Astrocyte of the spinal cord (primary cell): ENCODE results near the gene HPCAL1.

Experiments
- DNase-seq: peaks from one replicate; pipeline ENCODE4 v3.0.0; 2011; ENCODE audit warnings: low read depth, low spot score
- H3K4me3 ChIP-seq: 2 replicates; pipeline ENCODE4 v1.5.1; 2011; ENCODE audit warnings: low read depth, mild to moderate bottlenecking, low read length, moderate library complexity
- in situ Hi-C: cut with HindIII; loops from 2 replicates; pipeline ENCODE4 v1.10.0; 2017; ENCODE audit warnings: low sequenced_read_pairs
- TF ChIP-seq, protein P1 (sequence below): IDR thresholded peaks from 2 replicates; pipeline ENCODE4 v1.5.1; 2012; ENCODE audit warnings: low read depth, mild to moderate bottlenecking, low read length, inconsistent platforms

The HPCAL1 gene

DNA sequence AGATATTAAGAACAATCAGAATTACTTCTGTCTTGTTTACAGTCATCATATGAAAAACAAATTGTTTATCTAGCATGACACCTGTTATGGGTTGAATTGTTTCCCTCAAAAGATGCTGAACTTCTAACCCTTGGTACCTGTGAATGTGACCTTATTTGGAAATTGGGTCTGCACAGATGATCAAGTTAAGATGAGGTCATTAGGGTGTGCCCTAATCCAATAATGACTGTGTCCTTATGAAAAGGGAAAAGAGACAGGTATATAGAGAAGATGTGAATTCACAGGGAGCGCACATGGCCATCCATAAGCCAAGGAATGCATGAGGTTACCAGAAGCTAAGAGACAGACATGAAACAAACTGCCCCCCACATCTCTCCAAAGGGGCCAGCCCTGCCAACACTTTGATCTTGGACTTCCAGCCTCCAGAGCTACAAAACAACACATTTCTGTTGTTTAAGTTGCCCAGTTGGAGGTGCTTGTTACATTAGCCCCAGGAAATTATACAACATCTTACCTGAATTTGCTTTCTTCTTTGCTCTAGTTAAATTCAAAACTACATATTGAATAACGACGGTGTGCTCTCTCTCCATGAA, 2.3 kb upstream of the HPCAL1 start:
- in situ Hi-C loops, result no loop called here
- no peak for DNase-seq
- H3K4me3 ChIP-seq, result no peak overlapping the region
- TF ChIP-seq, protein P1, sequence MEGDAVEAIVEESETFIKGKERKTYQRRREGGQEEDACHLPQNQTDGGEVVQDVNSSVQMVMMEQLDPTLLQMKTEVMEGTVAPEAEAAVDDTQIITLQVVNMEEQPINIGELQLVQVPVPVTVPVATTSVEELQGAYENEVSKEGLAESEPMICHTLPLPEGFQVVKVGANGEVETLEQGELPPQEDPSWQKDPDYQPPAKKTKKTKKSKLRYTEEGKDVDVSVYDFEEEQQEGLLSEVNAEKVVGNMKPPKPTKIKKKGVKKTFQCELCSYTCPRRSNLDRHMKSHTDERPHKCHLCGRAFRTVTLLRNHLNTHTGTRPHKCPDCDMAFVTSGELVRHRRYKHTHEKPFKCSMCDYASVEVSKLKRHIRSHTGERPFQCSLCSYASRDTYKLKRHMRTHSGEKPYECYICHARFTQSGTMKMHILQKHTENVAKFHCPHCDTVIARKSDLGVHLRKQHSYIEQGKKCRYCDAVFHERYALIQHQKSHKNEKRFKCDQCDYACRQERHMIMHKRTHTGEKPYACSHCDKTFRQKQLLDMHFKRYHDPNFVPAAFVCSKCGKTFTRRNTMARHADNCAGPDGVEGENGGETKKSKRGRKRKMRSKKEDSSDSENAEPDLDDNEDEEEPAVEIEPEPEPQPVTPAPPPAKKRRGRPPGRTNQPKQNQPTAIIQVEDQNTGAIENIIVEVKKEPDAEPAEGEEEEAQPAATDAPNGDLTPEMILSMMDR, result no peak

DNA sequence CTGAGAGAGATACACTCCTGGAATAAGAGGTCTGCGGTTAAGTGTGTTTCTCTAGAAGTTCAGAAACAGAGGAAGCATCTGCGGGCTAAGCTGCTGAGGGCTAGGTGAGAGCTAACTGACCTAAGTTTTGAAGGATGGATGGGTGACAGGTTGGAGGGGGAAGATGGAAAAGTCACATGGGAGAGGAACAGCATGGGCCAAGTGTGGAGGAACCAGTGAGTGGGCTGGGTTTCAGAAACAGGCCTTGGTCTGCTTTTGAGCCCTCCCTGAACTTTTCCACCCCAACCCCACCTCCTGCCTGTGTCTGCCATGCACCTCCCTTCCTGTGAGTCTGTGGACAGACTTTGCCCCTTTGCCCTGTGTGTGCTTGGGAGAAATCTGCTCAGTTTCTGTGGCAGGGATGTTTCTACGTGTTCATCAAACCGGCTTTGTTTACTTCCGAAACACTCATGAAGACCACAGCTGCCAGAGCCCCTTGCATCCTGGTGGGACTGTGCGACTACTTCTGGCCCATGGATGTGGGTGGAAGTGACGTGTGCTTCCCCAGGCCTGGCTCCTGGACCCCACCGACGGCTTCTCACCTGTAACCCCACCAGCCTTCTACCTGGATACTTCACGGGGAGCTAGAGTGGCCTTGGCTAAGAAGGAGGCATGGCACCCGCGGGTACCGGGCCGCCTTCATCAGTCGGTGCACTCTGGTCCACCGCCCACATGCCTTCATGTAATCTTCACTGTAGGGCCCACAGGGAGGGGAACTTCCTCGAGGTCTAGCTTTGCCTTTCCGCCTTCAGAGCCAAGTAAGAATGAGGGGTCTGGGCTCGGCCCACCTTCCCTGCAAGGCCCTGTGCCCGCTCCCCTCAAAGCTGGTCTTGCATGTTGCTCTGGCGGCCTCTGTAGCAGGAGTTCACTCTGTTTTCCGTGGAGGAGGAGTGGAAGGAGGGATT, 1.4 kb upstream of the HPCAL1 start:
- DNase-seq, result no peak
- in situ Hi-C loops, result no loop called here
- H3K4me3 ChIP-seq, result no peak overlapping the region
- TF ChIP-seq, protein P1, result no peak

DNA sequence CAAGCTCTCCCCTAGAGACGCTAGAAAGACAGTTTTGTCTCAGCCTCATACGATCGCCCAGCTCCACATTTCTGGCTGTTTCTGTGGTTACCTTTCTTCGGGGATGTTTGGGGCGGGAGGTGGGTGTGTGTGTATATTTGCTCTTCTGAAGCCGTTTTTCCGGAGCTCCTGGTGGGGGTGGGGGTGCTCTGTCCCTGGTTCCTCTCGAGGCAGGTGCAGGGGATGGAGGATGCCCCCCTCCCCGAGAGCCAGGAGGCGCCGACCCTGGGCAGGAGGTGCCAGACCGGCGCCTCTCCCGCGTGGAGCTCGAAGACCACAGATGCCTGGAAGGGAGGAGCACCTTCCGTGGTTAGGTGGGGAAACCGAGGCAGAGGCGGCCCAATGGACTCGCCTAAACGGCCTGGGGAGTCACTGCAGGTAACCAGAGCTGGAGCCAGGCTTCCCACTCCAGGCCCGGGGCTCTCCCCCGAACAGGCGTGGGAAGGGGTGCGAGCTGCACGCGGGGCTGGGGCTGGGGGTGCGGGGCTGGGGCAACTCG, 694 bp upstream of the HPCAL1 start:
- in situ Hi-C loops, result no loop called here
- TF ChIP-seq, protein P1, result no peak
- no peak for DNase-seq
- peak overlapping the region; percentile 47 for H3K4me3 ChIP-seq

DNA sequence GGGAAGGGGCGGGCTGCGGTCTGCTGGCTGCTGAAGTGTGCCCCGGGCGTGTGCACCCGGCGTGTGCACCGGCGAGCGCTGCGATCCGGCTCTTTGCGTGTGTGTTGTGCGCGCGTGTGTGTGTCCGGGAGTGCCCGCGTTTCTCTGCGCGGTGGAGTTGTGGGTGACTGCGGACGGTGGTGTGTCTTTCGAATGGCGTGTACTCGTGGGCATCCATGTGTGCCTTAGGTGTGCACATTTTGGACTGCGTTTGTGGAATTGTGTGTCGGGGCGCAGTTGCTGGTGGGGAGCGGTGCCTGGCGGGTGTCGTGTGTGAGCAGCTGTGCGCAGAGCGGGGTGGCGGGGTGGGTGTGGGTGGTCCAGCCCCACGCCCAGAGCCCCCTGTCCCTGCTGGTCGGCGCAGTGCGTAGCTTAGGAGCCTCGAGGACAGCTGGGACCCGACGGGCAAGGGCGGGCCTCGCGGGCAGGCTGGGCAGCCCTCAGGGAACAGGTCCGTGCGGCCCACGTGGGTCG, 533 bp downstream of the HPCAL1 start:
- H3K4me3 ChIP-seq, result peak overlapping the region; percentile 65
- in situ Hi-C loops, result no loop called here
- DNase-seq, result peak; percentile 15
- TF ChIP-seq, protein P1, result no peak

DNA sequence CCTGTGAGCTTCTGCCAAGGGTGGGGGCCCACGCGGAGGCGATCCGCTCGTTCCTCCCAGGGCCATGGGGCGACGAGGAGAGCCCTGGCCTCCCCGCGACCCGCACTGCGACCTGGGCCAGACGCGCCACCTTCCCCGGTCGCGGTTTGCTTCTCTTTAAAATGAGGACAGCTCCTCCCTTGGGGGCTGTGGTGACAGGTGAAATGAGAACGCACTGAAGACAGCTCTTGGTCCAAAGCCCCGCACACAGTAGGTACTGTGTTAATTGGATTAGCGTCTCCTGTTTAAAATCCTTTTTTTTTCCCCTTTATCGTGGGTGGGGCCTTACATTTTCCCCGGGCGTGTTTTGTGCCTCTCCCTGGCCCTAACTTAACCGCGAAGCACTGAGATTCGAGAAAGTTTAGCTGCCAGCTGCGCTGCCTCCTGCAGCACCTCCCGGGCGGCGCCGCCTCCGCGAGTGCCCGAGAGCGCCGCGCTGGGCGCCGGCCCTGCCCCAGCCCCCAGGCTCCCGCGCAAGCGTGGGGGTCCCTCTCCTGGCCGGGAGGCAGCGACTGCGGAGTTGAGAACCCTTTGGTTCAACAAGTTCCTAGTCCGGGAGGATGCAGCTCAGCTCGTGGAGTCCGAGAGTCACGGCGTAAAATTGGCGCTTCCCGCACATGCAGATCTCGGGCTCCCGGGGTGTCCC, 1.1 kb downstream of the HPCAL1 start:
- TF ChIP-seq, protein P1, result peak; percentile 14
- in situ Hi-C loops, result no loop called here
- DNase-seq, result peak; percentile 38
- H3K4me3 ChIP-seq, result peak overlapping the region; percentile 65

DNA sequence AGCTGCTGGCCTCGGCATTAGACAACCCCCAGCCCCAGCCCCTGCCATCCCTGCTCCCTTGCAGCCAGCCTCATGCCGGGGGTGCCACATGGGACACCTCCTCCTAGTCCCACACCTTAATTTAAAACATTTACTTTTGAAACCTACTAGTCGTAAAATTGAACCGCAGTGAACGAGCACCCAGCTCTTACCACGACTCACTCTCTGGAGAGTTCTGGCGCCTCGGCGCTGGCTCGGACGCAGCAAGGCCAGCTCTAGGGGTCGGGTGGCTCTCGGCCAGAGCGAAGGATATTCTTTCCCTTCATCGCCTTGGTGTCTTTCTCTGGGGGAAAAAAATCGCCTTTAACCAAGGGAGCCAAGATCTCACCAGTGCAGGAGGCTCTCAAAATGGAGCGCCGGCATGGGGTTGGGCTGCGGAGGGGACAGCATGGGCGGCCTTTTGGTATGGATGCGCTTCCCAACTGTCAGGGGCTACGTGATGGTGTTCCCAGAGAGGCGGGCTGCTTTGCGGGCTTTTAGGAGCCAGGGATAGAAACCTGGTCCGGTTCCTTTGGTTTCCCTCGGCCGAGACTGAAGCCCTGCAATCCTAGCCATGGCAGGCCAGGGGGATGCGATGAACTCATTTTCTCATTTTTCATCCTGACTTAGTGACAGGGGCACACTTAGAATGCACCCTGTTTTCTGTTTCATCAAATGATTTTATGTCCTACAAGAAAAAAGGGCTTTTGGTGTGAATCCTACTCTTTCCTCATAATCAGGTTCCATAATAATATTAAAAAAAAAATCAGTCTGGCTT, 2.0 kb downstream of the HPCAL1 start:
- peak overlapping the region; percentile 65 for H3K4me3 ChIP-seq
- in situ Hi-C loops, result no loop called here
- DNase-seq, result no peak

More for the DNA sequence above, 2.0 kb downstream of the HPCAL1 start:
- TF ChIP-seq, protein P1, result no peak
